IPS DF 6.9 (cell line): Measurements from ENCODE around the gene RNF115.
"Not testable (repeated sequence)": the region's sequence is repeated elsewhere in the genome, so short reads cannot be mapped to it uniquely, and the experiment has no call there.

Experiments used
- DNase-seq: peaks from one replicate; pipeline ENCODE4 v3.0.0-alpha.2; 2013; ENCODE audit warnings: low read depth, low spot score
- H3K27ac ChIP-seq: one replicate; pipeline ENCODE4 v1.5.1; 2013; ENCODE audit warnings: low read length, control low read depth
- H3K27me3 ChIP-seq: 2 replicates; pipeline ENCODE4 v1.6.1; 2013; ENCODE audit warnings: mild to moderate bottlenecking, low read length; ENCODE audit not compliant: control insufficient read depth, insufficient read depth
- H3K36me3 ChIP-seq: 2 replicates; pipeline ENCODE4 v1.6.1; 2013; ENCODE audit warnings: low read length; ENCODE audit not compliant: control insufficient read depth, insufficient read depth
- H3K4me1 ChIP-seq: 2 replicates; pipeline ENCODE4 v1.6.1; 2013; ENCODE audit warnings: low read length; ENCODE audit not compliant: control insufficient read depth, insufficient read depth
- H3K4me3 ChIP-seq: 2 replicates; pipeline ENCODE4 v1.5.1; 2013; ENCODE audit warnings: mild to moderate bottlenecking, low read length
- H3K9me3 ChIP-seq: 2 replicates; pipeline ENCODE4 v1.6.1; 2013; ENCODE audit warnings: low read length, inconsistent platforms; ENCODE audit not compliant: control insufficient read depth, insufficient read depth
- whole genome bisulfite sequencing: extraction: QIAGEN DNeasy Blood & Tissue Kit; methylation state at CpG from one replicate; pipeline ENCODE4 v1.1.7; 2013; ENCODE audit warnings: mixed read lengths, missing lambda C conversion rate; ENCODE audit not compliant: insufficient read length, insufficient coverage; 5-methylcytosine and 5-hydroxymethylcytosine counted together

The RNF115 gene

DNA sequence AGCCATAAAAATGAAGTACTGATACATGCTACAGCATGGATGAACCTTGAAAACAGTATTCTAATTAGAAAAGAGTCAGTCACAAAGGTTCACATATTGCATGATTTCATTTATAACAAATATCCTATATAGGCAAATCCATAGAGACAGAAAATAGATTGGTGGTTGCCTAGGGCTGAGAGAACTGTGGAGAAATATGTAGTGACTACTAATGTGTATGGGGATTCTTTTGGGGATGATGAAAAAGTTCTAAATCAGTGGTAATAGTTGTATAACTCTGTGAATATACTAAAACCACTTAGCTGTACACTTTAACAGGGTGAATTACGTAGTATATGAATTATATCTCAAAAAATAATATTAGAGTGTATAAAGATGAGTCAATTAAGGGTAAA lies 45.8 kb downstream of the RNF115 start:
- Histone ChIP-seq H3K27me3 (no peaks in the 10 kb centered on the region), H3K4me1 (no peaks in the 10 kb centered on the region), H3K36me3 (no peaks in the 10 kb centered on the region), H3K27ac (no peak overlapping the region), H3K9me3 (no peaks in the 10 kb centered on the region), H3K4me3 (no peak overlapping the region)
- no peak for DNase-seq
- no CpG with 5 or more reads among the region's 1 CpG for WGBS

DNA sequence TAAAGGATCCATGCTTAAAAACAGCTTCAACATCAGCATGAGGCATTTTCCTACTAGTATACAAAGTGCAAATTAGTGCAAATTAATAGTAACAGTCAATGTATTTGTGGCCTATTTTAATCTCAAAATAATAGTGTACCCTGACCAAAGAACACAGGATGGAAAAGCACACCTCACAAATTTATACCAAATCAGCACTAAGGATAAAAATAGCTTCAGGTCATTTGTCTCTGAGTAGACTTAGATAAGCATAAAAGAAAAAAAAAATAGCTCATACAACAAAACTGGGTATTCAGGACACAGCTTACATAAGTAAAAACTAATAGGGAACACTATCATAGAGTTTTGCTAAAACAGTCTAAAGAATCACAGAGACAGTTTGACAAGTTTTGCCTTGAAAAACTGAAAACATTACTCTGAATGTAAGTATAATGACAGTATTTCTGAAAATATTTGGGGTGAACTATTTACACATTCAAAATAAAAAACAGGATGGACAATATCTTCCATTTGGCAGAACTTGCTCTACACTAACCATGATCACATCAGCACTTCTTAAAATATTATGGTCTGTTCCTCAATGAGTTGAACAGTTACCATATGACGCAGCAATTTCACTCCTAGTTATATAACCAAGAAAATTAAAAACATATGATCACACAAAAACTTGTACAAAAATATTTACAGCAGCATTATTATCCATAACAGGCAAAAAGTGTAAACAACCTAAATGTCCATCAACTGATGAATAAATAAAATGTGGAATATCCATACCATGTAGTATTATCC lies 46.3 kb downstream of the RNF115 start:
- Histone ChIP-seq H3K9me3 (no peaks in the 10 kb centered on the region), H3K27ac (no peak overlapping the region), H3K4me1 (no peaks in the 10 kb centered on the region), H3K36me3 (no peaks in the 10 kb centered on the region), H3K4me3 (no peak overlapping the region), H3K27me3 (no peaks in the 10 kb centered on the region)
- WGBS = no CpG with 5 or more reads among the region's 1 CpG
- DNase-seq = no peak

DNA sequence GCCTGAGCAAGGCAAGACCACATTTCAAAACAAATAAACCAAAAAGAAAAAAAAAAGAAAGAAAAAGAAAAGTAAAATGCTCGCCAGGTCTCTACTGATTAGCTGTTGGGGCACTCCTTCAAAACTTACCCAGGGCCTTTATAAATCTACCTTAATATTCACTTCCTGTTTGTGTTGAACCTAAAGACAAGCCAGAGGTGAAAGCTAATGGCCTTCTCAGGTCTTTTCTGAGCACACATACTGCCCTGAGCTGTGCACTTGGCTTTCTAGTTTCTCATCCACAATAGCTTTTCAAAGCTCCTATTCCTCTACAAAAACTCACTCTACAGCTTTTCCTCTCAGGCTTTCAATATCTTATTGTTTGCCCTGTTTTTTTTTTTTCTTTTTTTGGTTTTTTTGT lies 50.5 kb downstream of the RNF115 start:
- WGBS = no CpG with 5 or more reads among the region's 1 CpG
- DNase-seq = no peak

DNA sequence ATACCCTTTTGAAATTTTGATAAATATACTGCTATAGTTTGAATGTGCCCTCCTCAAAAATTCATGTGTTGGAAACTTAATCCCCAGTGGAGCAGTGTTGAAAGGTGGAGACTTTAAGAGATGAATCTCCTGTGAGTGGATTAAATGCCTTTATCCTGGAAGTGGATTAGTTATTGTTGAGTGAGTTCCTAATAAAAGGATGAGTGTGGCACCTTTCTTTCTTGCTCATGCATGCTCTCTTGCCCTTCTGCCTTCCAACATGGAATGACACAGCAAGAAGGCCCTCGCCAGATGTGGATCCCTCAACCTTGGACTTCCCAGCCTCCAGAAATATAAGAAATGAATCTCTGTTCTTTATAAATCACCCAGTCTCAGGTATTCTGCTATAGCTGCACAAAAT lies 52.8 kb downstream of the RNF115 start:
- DNase-seq = no peak
- Histone ChIP-seq H3K4me1 (no peaks in the 10 kb centered on the region), H3K36me3 (no peaks in the 10 kb centered on the region), H3K9me3 (no peaks in the 10 kb centered on the region), H3K4me3 (no peak overlapping the region), H3K27me3 (no peaks in the 10 kb centered on the region), H3K27ac (no peak overlapping the region)
- WGBS = no CpG with 5 or more reads among the region's 1 CpG

More for the DNA sequence above, 50.5 kb downstream of the RNF115 start:
- Histone ChIP-seq H3K4me3 (no peak overlapping the region), H3K4me1 (no peaks in the 10 kb centered on the region), H3K9me3 (no peaks in the 10 kb centered on the region), H3K27me3 (no peaks in the 10 kb centered on the region), H3K36me3 (no peaks in the 10 kb centered on the region), H3K27ac (no peak overlapping the region)

DNA sequence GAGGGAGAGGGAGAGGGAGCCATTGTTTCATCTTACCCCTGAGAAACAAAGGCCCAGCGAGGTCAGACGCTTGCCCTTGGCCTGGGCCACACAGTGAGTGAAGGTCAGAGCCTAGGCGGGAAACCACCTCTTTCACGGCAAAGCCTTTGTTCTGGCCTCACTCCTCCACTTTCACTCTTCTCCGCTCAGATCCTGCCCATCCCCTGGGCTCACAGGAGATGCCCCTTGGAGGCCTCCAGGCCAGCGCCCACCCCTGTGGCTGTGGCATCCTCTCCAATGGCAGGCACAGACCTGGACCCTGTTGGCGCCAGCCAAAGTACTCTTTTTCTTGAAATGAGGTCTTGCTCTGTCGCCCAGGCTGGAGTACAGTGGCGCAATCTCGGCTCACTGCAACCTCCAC lies 55.9 kb downstream of the RNF115 start:
- WGBS = no CpG with 5 or more reads among the region's 10 CpGs
- not testable (repeated sequence) for H3K27ac ChIP-seq, DNase-seq

DNA sequence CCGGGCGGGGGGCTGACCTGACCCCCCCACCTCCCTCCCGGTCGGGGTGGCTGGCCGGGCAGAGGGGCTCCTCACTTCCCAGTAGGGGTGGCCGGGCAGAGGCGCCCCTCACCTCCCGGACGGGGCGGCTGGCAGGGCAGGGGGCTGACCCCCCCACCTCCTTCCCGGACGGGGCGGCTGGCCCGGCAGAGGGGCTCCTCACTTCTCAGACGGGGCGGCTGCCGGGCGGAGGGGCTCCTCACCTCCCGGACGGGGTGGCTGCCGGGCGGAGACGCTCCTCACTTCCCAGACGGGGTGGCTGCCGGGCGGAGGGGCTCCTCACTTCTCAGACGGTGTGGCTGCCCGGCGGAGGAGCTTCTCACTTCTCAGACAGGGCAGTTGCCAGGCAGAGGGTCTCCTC lies 57.0 kb downstream of the RNF115 start:
- whole genome bisulfite sequencing = no CpG with 5 or more reads among the region's 29 CpGs
- not testable (repeated sequence) for H3K36me3 ChIP-seq, DNase-seq, H3K27me3 ChIP-seq, H3K4me1 ChIP-seq, H3K9me3 ChIP-seq, H3K4me3 ChIP-seq, H3K27ac ChIP-seq

More for the DNA sequence above, 55.9 kb downstream of the RNF115 start:
- H3K4me3 ChIP-seq, H3K36me3 ChIP-seq, H3K9me3 ChIP-seq, H3K27me3 ChIP-seq, H3K4me1 ChIP-seq: not testable (repeated sequence)

DNA sequence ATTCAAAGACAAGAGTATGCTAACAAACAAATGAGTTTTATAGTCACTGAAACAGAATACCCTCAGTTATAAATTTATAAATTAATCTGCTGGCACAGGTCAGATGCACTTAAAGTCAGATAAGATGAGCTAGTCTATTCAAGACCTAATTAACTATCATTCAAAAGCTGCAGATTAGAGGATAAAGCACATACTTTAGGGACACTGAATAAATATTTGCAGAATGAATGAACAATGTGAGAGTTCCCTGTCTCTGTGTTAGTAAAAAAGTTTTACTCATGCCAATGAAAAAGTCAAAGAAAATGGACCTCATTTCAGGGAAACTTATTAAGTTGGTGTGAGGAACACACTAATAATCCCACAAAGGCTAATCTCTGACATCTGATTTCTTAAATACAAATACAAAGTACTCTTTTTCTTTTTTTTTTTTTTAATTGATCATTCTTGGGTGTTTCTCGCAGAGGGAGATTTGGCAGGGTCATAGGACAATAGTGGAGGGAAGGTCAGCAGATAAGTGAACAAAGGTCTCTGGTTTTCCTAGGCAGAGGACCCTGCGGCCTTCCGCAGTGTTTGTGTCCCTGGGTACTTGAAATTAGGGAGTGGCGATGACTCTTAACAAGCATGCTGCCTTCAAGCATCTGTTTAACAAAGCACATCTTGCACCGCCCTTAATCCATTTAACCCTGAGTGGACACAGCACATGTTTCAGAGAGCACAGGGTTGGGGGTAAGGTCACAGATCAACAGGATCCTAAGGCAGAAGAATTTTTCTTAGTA lies 58.1 kb downstream of the RNF115 start:
- WGBS = no CpG with 5 or more reads among the region's 5 CpGs
- H3K4me3 ChIP-seq, H3K9me3 ChIP-seq, H3K27me3 ChIP-seq, H3K4me1 ChIP-seq, H3K27ac ChIP-seq, DNase-seq, H3K36me3 ChIP-seq: not testable (repeated sequence)

DNA sequence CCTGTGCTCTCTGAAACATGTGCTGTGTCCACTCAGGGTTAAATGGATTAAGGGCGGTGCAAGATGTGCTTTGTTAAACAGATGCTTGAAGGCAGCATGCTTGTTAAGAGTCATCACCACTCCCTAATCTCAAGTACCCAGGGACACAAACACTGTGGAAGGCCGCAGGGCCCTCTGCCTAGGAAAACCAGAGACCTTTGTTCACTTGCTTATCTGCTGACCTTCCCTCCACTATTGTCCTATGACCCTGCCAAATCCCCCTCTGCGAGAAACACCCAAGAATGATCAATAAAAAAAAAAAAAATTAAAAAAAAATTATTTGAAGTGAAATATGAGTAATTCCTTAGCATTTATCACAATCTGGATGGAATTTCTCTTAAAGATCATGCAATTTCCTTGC lies 58.8 kb downstream of the RNF115 start:
- WGBS = no CpG with 5 or more reads among the region's 3 CpGs
- H3K4me1 ChIP-seq, H3K27ac ChIP-seq, H3K4me3 ChIP-seq, H3K36me3 ChIP-seq, H3K27me3 ChIP-seq, DNase-seq, H3K9me3 ChIP-seq: not testable (repeated sequence)

DNA sequence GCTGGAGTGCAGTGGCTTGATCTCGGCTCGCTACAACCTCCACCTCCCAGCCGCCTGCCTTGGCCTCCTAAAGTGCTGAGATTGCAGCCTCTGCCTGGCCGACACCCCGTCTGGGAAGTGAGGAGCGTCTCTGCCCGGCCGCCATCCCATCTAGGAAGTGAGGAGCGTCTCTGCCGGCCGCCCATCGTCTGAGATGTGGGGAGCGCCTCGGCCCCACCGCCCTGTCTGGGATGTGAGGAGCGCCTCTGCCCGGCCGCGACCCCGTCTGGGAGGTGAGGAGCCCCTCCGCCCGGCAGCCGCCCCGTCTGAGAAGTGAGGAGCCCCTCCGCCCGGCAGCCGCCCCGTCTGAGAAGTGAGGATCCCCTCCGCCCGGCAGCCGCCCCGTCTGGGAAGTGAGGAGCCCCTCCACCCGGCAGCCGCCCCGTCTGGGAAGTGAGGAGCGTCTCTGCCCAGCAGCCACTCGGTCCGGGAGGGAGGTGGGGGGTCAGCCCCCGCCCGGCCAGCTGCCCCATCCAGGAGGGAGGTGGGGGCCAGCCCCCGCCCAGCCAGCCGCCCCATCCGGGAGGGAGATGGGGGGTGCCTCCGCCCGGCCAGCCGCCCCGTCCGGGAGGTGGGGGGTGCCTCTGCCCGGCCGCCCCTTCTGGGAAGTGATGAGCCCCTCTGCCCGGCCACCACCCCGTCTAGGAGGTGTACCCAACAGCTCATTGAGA lies 59.5 kb downstream of the RNF115 start:
- H3K4me1 ChIP-seq, H3K27me3 ChIP-seq, H3K9me3 ChIP-seq, H3K36me3 ChIP-seq, DNase-seq, H3K4me3 ChIP-seq, H3K27ac ChIP-seq: not testable (repeated sequence)
- WGBS = no CpG with 5 or more reads among the region's 52 CpGs

DNA sequence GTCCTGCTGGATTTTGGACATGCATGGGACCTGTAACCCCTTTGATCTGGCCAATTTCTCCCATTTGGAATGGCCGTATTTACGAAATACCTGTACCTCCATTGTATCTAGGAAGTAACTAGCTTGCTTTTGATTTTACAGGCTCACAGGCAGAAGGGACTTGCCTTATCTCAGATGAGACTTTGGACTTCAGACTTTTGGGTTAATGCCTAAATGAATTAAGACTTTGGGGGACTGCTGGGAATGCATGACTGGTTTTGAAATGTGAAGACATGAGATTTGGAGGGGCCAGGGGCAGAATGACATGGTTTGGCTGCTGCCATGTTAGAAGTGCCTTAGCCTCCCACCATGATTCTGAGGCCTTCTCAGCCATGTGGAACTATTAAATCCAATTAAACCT lies 61.9 kb downstream of the RNF115 start:
- not testable (repeated sequence) for H3K4me1 ChIP-seq, H3K27ac ChIP-seq, DNase-seq, H3K9me3 ChIP-seq, H3K36me3 ChIP-seq, H3K27me3 ChIP-seq, H3K4me3 ChIP-seq
- no CpG with 5 or more reads among the region's 2 CpGs for WGBS
